ENCODE data around the gene METTL9.
A peak's percentile ranks its signal among the peaks of the same experiment; 100 is the strongest.

The METTL9 gene

GRCh38 chr16:21683184-21683583 lies 83.8 kb downstream of the METTL9 start (continued):
- TF ChIP-seq KLF16 (tag by site-specific recombination; IDR thresholded peaks at IDR 0.05) (no peak), ZNF10 (tag by site-specific recombination; IDR thresholded peaks at IDR 0.05) (no peak), ZNF544 (tag by site-specific recombination; IDR thresholded peaks at IDR 0.05) (no peak), ZSCAN23 (tag by site-specific recombination; IDR thresholded peaks at IDR 0.05) (no peak), ZNF335 (tag by site-specific recombination; conservative IDR thresholded peaks at IDR 0.05) (no peak), ZFP41 (tag by site-specific recombination; IDR thresholded peaks at IDR 0.05; ENCODE audit: borderline replicate concordance) (no peak), YY1 (tag by site-specific recombination; IDR thresholded peaks at IDR 0.05) (no peak), ZNF660 (tag by site-specific recombination; IDR thresholded peaks at IDR 0.05) (no peak), ZNF354C (tag by site-specific recombination; IDR thresholded peaks at IDR 0.05; ENCODE audit: borderline replicate concordance, low read depth) (no peak)

- H3K4me3 ChIP-seq (ENCODE audit: low read depth, low read length) = no peak overlapping the region
- no peak for TF ChIP-seq ZSCAN18 (tag by site-specific recombination; IDR thresholded peaks at IDR 0.05)
- TF ChIP-seq ZNF510 (tag by site-specific recombination; IDR thresholded peaks at IDR 0.05; ENCODE audit: insufficient replicate concordance) = no peak
- TF ChIP-seq, protein P1, sequence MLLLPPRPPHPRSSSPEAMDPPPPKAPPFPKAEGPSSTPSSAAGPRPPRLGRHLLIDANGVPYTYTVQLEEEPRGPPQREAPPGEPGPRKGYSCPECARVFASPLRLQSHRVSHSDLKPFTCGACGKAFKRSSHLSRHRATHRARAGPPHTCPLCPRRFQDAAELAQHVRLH (tag by site-specific recombination; IDR thresholded peaks at IDR 0.05) = peak; percentile 65
- 0 out of 2 replicates have a peak, but pooled peaks have one; percentile 21 for TF ChIP-seq CTCF (tag by site-specific recombination; IDR thresholded peaks at IDR 0.05)
- H3K36me3 ChIP-seq (ENCODE audit: control insufficient read depth in 2 of 2, insufficient read depth in 1 of 2, low read length in 2 of 2) = no peaks in the 10 kb centered on the region
- H3K9me3 ChIP-seq (ENCODE audit: control insufficient read depth, insufficient read depth, low read depth, low read length) = no peaks in the 10 kb centered on the region
- POLR2A ChIA-PET = no interaction called here
- CTCF ChIA-PET = interaction anchor here (0.6 to 1.9 kb wide), 14 partner anchors 9 to 504 kb away, joined by 3 to 12 read pairs (median 4); partner anchors contain the start of gene IGSF6
- no peaks in the 10 kb centered on the region for H3K4me1 ChIP-seq (ENCODE audit: control insufficient read depth, insufficient read depth, low read length)
- H3K27ac ChIP-seq (ENCODE audit: extremely low read depth, low read depth, low read length) = no peak overlapping the region
These were observed 84.8 kb downstream of the METTL9 start for GRCh38 chr16:21684199-21684598.

DNA sequence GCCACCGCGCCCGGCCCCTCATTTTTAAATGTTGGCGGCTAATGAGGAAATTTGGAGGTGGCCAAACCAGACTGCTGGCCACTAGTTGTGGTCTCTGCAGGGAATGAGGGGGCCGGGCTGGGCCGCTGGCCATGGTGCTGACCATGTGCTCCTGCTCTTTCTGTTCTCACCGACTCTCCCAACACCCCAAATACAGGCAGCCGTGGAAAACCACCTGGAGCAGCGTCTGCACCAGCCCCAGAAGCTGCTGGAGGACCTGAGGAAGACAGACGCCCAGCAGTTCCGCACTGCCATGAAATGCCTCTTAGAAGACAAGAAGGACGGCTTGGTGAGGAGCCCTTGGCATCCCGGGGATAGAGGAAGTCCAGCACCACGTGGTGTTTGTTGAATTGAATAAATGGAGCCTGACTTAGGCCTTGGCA lies 85.7 kb downstream of the METTL9 start:
- H3K4me3 ChIP-seq (ENCODE audit: low read depth, low read length) = no peak overlapping the region
- TF ChIP-seq ZBTB17 (tag by site-specific recombination; IDR thresholded peaks at IDR 0.05) = no peak
- peak; percentile 94 for TF ChIP-seq REST (tag by site-specific recombination; IDR thresholded peaks at IDR 0.05)
- no peak for TF ChIP-seq ZNF394 (tag by site-specific recombination; IDR thresholded peaks at IDR 0.05; ENCODE audit: borderline replicate concordance)
- TF ChIP-seq ZNF398 (tag by site-specific recombination; IDR thresholded peaks at IDR 0.05) = no peak
- no peaks in the 10 kb centered on the region for H3K36me3 ChIP-seq (ENCODE audit: control insufficient read depth in 2 of 2, insufficient read depth in 1 of 2, low read length in 2 of 2)
- ChIA-PET CTCF (interaction anchor here (1.1 to 1.4 kb wide), 4 partner anchors 8 to 14 kb away, joined by 3 to 12 read pairs (median 6); no protein-coding TSS in a partner anchor), POLR2A (no interaction called here)
- no peak overlapping the region for H3K27ac ChIP-seq (ENCODE audit: extremely low read depth, low read depth, low read length)
- H3K4me1 ChIP-seq (ENCODE audit: control insufficient read depth, insufficient read depth, low read length) = no peaks in the 10 kb centered on the region
- H3K9me3 ChIP-seq (ENCODE audit: control insufficient read depth, insufficient read depth, low read depth, low read length) = no peaks in the 10 kb centered on the region
